SU-DHL-6 (cell line): ENCODE measurements around the gene ZMYND10.

Source experiments
- CTCF ChIP-seq: fragments of 200-600 bp; sonication (generic); IDR thresholded peaks from one replicate; pipeline ENCODE4 v1.5.1; 2017; ENCODE audit warnings: antibody characterized with exemption, mild to moderate bottlenecking, low read length, moderate library complexity; ENCODE audit not compliant: insufficient read depth, poor library complexity, severe bottlenecking
- EZH2phosphoT487 ChIP-seq: fragments of 200-600 bp; sonication (generic), shearing (Covaris generic); conservative IDR thresholded peaks from 2 replicates; pipeline ENCODE4 v1.6.1; 2018; ENCODE audit warnings: mild to moderate bottlenecking, antibody characterized with exemption, low read length, moderate library complexity, mixed read lengths

GRCh38 chr3:50314816-50315215 lies 30.7 kb downstream of the ZMYND10 start:
- TF ChIP-seq CTCF (no peak), EZH2phosphoT487 (no peak)
